Pons (tissue), 1 donor: Measurements from ENCODE around the gene CREB5.

Experiments used
- DNase-seq: peaks from one replicate; pipeline ENCODE4 v3.0.0-alpha.2; 2016; ENCODE audit warnings: low spot score

CREB5 gene

DNA sequence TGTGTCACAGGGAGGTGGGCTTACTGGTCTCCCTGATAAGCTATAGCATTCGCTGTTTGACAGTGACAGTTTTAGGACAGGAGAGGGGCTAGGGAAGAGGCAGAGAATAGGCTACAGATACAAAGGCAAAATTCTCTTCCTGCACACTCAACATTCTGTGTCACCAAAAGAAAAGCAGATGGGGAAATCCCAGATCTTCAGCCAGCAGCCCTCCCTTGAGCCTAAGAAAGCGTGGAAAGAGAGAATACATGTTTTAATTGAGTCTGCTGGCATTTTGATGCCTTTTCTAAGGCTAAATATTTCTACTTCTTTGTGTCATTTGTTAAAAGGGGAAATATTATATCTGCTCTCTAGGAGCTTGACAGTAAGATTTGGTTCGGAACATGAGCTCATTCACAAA lies 298.8 kb downstream of the CREB5 start:
- DNase-seq = no peak

DNA sequence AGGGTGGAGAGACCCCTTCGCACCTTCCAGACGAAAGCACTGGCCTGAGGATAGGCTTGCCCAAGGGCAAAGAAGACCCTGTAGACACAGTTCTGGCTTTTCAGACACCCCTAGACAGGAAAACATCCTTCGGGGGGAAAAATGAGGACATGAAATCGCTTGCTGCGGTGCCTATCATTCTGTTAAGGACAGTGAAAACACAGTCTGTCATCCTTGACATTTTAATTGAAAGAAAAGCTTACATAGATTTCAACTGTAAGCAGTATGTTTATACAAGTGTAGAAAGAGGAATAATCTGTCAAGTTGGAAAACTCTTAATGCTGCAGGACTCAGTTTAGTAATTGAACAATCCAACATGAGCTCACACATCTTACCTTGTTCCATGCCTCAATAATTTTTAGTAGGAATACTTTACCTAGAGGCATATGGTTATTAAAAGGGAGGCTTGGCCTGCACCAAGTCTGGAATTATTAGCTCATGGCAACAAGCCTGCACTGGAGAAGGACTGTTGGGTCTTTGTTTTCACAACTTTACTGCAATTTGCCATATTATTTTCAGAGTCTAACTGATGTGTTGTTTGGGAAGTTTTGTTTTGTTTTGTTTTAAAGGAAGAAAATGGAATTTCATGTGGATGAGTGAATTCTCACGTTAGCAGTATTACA lies 302.3 kb downstream of the CREB5 start:
- DNase-seq = peak; percentile 80

DNA sequence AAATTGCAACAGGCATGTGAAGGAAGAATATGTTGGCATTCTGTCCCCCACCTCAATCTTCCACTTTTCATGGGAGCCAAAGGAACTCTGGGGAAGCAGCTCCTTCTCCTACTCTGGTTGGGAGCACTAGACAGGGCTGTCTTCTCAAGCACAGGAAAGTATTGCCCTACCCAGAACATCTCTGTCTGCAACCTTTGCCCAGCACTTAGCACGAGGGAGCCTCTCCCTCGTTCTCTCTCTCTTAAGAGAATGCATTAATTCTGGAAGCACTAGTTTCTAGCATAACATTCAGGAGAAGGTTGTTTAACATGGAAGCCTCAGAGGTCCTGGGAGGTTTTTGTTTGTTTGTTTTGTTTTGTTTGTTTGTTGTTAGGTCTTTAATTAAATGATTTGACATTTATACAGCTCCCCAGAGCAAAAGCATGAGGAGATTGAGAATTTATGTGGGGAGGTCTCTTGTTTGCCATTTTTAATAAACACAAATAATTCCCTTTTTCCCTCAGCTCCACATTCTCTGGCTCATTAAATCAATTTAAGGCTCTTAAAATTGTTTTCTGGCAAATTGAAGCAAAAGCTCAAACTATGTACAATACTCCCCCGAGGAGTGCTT lies 305.2 kb downstream of the CREB5 start:
- DNase-seq = no peak

- no peak for DNase-seq
Measured at GRCh38 chr7:28718055-28718481, 305.8 kb downstream of the CREB5 start.

- peak; percentile 62 for DNase-seq
Measured at GRCh38 chr7:28718545-28718944, 306.2 kb downstream of the CREB5 start.

GRCh38 chr7:28722684-28723083 lies 310.4 kb downstream of the CREB5 start:
- DNase-seq = no peak

DNA sequence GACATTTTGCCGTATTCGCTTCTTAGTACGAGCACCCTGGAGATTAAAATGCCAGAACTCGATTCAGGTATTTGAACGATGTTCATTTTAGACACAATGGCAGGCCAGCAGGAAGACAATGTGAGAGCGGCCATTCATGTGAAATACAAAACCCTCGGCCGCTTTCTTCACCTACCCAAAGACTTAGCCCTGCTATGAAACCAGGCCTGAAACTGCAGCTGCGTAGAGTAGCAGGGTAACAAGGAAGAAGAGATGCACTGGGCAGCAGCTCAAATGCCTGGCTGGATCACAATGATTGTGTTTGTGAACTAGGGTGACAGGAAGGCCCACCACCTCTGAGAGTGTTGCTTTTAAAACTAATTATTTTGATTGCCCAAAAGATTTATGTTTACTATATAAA lies 311.0 kb downstream of the CREB5 start:
- DNase-seq = peak; percentile 89

DNA sequence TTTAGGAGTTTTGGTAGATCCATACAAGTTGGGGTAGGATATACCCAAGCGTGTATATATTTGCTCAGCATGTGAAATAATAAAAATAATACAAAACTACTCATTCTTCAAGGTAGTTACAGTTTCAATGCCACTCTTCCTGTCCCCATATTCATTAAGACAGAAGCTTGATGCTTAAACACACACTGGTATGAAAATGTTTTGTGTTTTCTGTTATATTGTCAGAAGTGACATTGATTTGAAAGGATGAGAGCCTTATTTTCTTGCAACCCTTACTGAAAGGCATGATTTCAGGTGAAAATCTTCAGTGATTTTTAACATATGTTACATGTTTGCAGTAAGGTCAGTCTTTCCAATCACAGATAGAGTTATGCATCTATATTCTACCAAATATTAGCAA lies 312.2 kb downstream of the CREB5 start:
- DNase-seq = no peak

DNA sequence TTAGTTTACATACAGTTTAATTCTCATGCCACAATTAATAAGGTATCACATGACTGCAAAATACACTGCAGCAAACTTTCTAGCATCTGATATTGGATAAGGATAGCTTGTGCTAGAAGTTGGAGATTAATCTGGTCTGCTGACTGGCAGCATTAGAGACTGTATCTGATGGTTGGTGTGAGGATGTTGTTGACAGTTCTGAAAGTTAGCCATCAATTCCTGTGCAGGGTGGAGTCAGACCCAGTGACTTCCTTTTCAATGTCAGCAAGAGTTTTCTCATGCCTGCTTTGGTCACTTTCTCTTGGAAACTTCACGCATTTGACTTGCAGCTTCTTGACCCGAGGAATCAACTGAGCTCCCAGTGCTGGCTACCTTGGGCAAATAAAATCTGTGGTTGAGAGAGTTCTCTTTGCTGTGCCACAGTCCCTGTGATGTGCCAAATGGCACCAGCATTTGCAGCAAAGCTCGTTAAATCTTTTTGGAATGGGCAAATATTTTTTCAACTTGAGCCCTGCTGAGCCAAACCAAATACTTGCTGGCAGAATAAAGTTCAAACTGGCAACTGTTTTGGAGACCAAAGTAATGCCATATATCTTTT lies 312.8 kb downstream of the CREB5 start:
- no peak for DNase-seq

GRCh38 chr7:28725911-28726310 lies 313.6 kb downstream of the CREB5 start:
- no peak for DNase-seq

DNA sequence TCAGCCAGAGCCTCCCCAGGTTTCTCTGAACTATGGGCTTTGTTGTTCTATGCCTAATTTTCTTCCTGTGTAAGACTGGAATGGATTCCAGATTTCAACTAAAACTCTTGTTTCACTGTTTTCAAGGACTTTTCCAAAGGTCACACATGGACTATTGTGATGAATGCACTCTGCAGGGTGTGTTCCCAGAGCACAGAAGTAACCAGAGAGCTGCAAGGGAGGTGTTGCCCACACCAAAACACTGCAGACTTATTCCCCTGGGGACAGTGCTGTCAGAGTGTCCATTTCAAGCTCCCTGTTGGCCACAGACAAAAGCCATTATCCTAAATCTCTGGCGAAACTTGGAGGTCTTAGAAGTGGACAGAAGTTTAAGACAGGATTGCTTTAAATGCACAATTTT lies 314.2 kb downstream of the CREB5 start:
- DNase-seq = peak; percentile 59

DNA sequence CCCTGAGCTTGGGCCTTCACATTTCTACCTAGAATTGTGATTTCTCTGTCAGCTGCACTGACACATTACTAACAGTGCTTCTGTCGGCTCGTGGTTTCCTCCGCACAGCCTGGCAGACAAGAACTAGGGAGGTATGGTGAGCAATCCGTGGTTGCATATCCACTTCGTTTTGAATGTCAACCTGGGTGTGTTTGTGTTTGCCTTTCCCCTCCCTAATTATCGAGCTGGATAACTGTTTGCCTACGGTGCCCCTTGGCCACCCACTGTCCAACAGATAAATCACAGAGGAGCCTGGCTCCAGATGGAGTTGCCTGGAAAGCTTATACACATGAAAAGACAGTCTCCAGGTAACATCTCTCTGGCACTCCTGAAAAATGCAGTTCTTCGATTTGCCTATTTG lies 317.0 kb downstream of the CREB5 start:
- no peak for DNase-seq

- DNase-seq = no peak
Measured at GRCh38 chr7:28729727-28730126, 317.4 kb downstream of the CREB5 start.

- DNase-seq = no peak
Measured at GRCh38 chr7:28731092-28731658, 318.9 kb downstream of the CREB5 start.

GRCh38 chr7:28732071-28732869 lies 320.0 kb downstream of the CREB5 start:
- DNase-seq = peak; percentile 51

DNA sequence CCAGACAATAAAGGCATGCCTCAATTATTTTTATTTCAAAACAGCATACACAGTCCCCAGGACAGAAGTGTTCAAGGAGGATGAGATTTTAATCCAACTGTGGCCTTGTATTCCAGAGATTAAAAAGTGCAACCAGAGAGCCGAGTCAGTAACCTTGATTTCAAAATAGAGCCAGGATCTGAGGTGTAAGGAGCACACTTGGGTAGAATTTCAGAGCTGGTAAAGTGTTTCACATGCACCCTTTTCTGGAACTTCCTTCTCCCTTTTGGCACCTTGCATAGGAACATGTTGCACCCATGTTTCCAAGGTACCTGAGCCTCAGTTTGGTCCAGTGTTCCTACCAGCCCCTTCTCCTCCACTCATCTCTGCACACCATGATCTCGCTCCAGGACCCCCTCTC lies 320.7 kb downstream of the CREB5 start:
- no peak for DNase-seq

- DNase-seq = no peak
Measured at GRCh38 chr7:28738412-28738811, 326.1 kb downstream of the CREB5 start.

- DNase-seq = no peak
Measured at GRCh38 chr7:28739128-28739527, 326.8 kb downstream of the CREB5 start.

DNA sequence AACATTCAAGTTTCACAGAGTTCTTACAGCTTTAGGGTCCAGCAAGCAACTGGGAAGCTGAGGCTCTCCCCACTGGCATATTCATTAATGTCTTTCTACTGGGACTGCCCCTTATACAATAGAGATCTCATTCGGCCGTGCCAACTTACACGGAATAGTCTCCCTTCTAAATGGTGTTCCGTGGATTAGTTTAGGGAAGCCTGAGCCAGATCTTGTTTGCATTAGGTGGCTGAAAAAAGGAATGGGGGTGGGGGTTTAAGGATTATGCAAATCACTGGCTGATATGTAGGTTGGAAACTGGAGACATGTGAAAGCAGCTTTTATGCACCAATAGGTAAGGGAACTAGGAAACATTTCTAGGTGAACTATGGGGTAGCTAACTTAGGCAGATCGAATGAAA lies 327.5 kb downstream of the CREB5 start:
- DNase-seq = peak; percentile 81

DNA sequence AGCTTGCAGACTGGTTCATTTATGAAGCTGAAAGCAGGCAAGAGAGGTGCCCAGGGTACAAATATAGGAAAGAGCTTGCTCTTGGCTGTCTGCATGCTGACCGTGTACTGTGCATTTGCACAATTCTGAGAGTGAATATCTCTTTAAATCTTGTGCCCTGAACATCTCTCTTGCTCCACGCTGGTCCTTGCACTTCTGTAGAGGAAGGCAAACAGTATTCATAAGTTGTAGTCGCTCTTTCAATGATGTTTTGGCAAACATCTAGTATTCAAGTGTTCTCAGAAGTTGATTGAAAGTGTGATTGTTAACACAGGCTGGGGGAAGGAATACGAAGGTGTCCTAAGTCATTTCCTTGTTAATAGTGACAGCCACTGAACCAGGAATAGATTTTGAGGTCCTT lies 332.6 kb downstream of the CREB5 start:
- no peak for DNase-seq

- DNase-seq = no peak
Measured at GRCh38 chr7:28745351-28745750, 333.0 kb downstream of the CREB5 start.

DNA sequence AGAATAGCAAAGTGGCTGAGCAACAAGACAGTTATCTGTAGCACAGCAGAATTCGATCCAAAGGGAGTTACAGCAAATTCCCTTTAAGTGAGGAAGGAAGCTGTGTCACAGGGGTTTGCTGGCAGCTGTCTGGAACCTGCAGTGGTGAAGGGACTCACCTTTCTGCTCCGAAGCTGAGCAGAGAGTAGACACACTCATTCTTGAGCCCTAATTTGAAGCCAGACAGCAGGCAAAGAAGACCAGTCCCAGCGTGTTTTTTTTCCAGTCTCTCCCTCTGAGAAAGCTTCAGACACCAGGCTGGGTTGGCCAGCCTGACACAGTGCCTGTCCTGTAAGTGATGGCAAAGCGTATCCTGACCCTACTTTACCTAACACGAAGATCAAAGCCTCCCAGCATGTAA lies 335.1 kb downstream of the CREB5 start:
- no peak for DNase-seq

- DNase-seq = no peak
Measured at GRCh38 chr7:28747854-28748253, 335.5 kb downstream of the CREB5 start.
